Vagina (tissue), 2 donors: ENCODE measurements around the gene CRYAA.

ENCODE experiments used
- POLR2A ChIP-seq, 2 donors: fragments of 450-650 bp; IDR thresholded peaks; one replicate each; pipeline ENCODE4 v1.6.1; 2017; ENCODE audit warnings: antibody characterized with exemption in 2 of 2, mild to moderate bottlenecking in 2 of 2, moderate library complexity in 2 of 2
- TF ChIP-seq, protein P1 (sequence below), 3 experiments: fragments of 450-650 bp in 2 of 3; fragments of 200-600 bp in 1 of 3; sonication (generic) in 1 of 3; IDR thresholded peaks; one replicate each; pipeline ENCODE4 v1.5.1; 2017 to 2019; ENCODE audit warnings: antibody characterized with exemption in 3 of 3, mild to moderate bottlenecking in 2 of 3, moderate library complexity in 2 of 3

DNA sequence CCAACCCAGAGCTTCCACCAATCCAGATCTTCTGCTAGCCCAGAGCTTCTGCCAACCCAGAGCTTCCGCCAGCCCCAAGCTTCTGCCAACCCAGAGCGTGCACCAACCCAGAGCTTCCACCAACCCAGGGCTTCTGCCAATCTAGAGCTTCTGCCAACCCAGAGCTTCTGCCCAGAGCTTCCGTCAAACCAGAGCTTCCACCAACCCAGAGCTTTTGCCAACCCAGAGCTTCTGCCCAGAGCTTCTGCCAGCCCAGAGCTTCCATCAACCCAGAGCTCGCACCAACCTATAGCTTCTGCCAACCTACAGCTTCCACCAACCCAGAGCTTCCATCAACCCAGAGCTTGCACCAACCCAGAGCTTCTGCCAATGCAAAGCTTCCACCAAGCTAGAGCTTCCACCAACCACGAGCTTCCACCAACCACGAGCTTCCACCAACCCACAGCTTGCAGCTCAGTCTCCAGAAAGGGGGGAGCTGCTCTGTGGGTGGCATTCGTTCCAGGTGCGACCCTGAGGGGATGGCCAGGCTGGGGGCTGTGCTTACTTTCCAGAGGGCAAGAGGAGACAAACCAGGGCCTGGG is 23.8 kb downstream of the CRYAA start:
- TF ChIP-seq POLR2A (IDR thresholded peaks at IDR 0.05), result no peak
- TF ChIP-seq, protein P1, sequence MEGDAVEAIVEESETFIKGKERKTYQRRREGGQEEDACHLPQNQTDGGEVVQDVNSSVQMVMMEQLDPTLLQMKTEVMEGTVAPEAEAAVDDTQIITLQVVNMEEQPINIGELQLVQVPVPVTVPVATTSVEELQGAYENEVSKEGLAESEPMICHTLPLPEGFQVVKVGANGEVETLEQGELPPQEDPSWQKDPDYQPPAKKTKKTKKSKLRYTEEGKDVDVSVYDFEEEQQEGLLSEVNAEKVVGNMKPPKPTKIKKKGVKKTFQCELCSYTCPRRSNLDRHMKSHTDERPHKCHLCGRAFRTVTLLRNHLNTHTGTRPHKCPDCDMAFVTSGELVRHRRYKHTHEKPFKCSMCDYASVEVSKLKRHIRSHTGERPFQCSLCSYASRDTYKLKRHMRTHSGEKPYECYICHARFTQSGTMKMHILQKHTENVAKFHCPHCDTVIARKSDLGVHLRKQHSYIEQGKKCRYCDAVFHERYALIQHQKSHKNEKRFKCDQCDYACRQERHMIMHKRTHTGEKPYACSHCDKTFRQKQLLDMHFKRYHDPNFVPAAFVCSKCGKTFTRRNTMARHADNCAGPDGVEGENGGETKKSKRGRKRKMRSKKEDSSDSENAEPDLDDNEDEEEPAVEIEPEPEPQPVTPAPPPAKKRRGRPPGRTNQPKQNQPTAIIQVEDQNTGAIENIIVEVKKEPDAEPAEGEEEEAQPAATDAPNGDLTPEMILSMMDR (IDR thresholded peaks at IDR 0.05), result no peak
